Upper lobe of left lung (tissue), 4 donors: Measurements from ENCODE around the gene NOC4L.

ENCODE experiments used
- CTCF ChIP-seq, 6 experiments: fragments of 450-650 bp in 4 of 6; fragments of 200-600 bp in 2 of 6; sonication (generic) in 2 of 6; IDR thresholded peaks; one replicate each; pipeline ENCODE4 v1.5.1; 2016 to 2019; ENCODE audit warnings: antibody characterized with exemption in 6 of 6
- POLR2A ChIP-seq, 4 donors: fragments of 450-650 bp; IDR thresholded peaks; one replicate each; pipeline ENCODE4 v1.5.1; 2016 to 2017; ENCODE audit warnings: antibody characterized with exemption in 4 of 4, mild to moderate bottlenecking in 2 of 4
- POLR2AphosphoS5 ChIP-seq, 2 donors: sonication (generic); formaldehyde crosslinking; IDR thresholded peaks; one replicate each; pipeline ENCODE4 v1.5.1; 2017; ENCODE audit warnings: antibody characterized with exemption in 2 of 2

- TF ChIP-seq CTCF (IDR thresholded peaks at IDR 0.05) = no peak
- TF ChIP-seq POLR2A (IDR thresholded peaks at IDR 0.05) = no peak
- no peak for TF ChIP-seq POLR2AphosphoS5 (IDR thresholded peaks at IDR 0.05)
Measured at GRCh38 chr12:132095520-132096409, 48.5 kb upstream of the NOC4L start.
